Erythroblast (primary cell): ENCODE measurements around the gene RPH3AL.

Experiments
- GATA1 ChIP-seq: IDR thresholded peaks from 2 replicates; pipeline ENCODE4 v1.6.1; 2011; ENCODE audit warnings: low read depth, mild to moderate bottlenecking, control low read depth, low read length, moderate library complexity
- POLR2A ChIP-seq: IDR thresholded peaks from 2 replicates; pipeline ENCODE4 v1.6.1; 2011; ENCODE audit warnings: mild to moderate bottlenecking, low read length

- TF ChIP-seq POLR2A (no peak), GATA1 (no peak)
These were observed 29.5 kb upstream of the RPH3AL start for GRCh38 chr17:381941-382643.
